ENCODE measurements around the gene RALGDS. TPM values are rescaled to one million over a fixed set of nuclear protein-coding genes. Genes with fewer than 3 reads are reported as not detected.

The RALGDS gene
- total and polyA plus RNA-seq, 2 of the 13 experiments (the other 11 are each of a cell fraction or from before 2014, with no cell fraction given): 12.9 to 25.5 TPM

- ATAC-seq (no peak), FAIRE-seq (no peak), DNase-seq (ENCODE audit: low spot score) (no peak)
- CTCF ChIA-PET (ENCODE audit: low intra/inter-chr PET ratio, low total read pairs): interaction anchor here (5.1 kb wide), 1 partner anchor 41 kb away, joined by 70 read pairs; no protein-coding TSS in a partner anchor
- Histone ChIP-seq H3K4me2 (ENCODE audit: low read depth, low read length) (no peak overlapping the region), H3K36me3 (replicated peaks in 1 of 2; ENCODE audit: control insufficient read depth in 1 of 2, insufficient read depth in 2 of 2, low read length in 2 of 2) (peaks cover 31 to 62% of the 10 kb centered on the region in 2 experiments; a peak in 4 of 5 replicates), H3K79me2 (ENCODE audit: insufficient read depth, low read length) (no peaks in the 10 kb centered on the region), H3K9ac (ENCODE audit: insufficient read depth, low read depth, low read length) (no peak overlapping the region), H4K20me1 (ENCODE audit: insufficient read depth, low read length) (peaks cover 6% of the 10 kb centered on the region; the same call in 1 of the 2 replicates), H3K27me3 (ENCODE audit: control insufficient read depth in 1 of 2, insufficient read depth in 2 of 2, low read length in 2 of 2) (no peaks in the 10 kb centered on the region), H3K9me3 (ENCODE audit: low read length) (no peaks in the 10 kb centered on the region), H2AFZ (ENCODE audit: low read length) (no peak overlapping the region), H3K27ac (ENCODE audit: extremely low read length, insufficient read depth, low read length) (no peak overlapping the region), H3K4me3 (replicated peaks in 1 of 3; ENCODE audit: insufficient read depth in 1 of 3, low read depth in 2 of 3, low read length in 3 of 3) (no peak overlapping the region), H3K4me1 (ENCODE audit: insufficient read depth, low read length) (no peaks in the 10 kb centered on the region)
- POLR2A ChIA-PET: no interaction called here
- in situ Hi-C loops (cut with HindIII; ENCODE audit: extremely low pct_ligation_motif_present, low pct_unique_long_range_greater_than_20kb): loop anchor here (5.0 kb wide), 1 partner anchor 42 kb away; no protein-coding TSS in a partner anchor
- WGBS (ENCODE audit: low lambda C conversion rate): 100% methylated on average over 1 of the region's 7 CpGs
- intact Hi-C loops (cut with micrococcal nuclease; ENCODE audit: unreplicated experiment): no loop called here
- no TSS peak for BruUV-seq (replicated peaks)
- TF ChIP-seq PRDM4 (CRISPR knock-in tag; IDR thresholded peaks at IDR 0.05; ENCODE audit: borderline replicate concordance) (no peak), ZNF33A (CRISPR knock-in tag; IDR thresholded peaks at IDR 0.05; ENCODE audit: borderline replicate concordance) (no peak), POGK (CRISPR knock-in tag; conservative IDR thresholded peaks at IDR 0.05) (no peak), ZC3H4 (CRISPR knock-in tag; IDR thresholded peaks at IDR 0.05; ENCODE audit: borderline replicate concordance) (no peak), ZNF331 (CRISPR knock-in tag; IDR thresholded peaks at IDR 0.05) (no peak), AGO1 (IDR thresholded peaks at IDR 0.05; ENCODE audit: low read depth, low read length, poor library complexity, severe bottlenecking) (no peak), ZBTB42 (CRISPR knock-in tag; IDR thresholded peaks at IDR 0.05) (no peak), LRRFIP1 (CRISPR knock-in tag; conservative IDR thresholded peaks at IDR 0.05) (no peak), KDM5B (CRISPR knock-in tag; IDR thresholded peaks at IDR 0.05; ENCODE audit: borderline replicate concordance) (no peak), MBD4 (IDR thresholded peaks at IDR 0.05; ENCODE audit: borderline replicate concordance, low read length) (no peak), TGIF2 (CRISPR knock-in tag; IDR thresholded peaks at IDR 0.05) (no peak), ZNF414 (CRISPR knock-in tag; IDR thresholded peaks at IDR 0.05) (no peak), ISL2 (CRISPR knock-in tag; IDR thresholded peaks at IDR 0.05) (no peak), ZNF567 (CRISPR knock-in tag; IDR thresholded peaks at IDR 0.05; ENCODE audit: borderline replicate concordance) (no peak), NPAS2 (CRISPR knock-in tag; IDR thresholded peaks at IDR 0.05; ENCODE audit: borderline replicate concordance) (no peak)
- TF ChIP-seq, protein P1, sequence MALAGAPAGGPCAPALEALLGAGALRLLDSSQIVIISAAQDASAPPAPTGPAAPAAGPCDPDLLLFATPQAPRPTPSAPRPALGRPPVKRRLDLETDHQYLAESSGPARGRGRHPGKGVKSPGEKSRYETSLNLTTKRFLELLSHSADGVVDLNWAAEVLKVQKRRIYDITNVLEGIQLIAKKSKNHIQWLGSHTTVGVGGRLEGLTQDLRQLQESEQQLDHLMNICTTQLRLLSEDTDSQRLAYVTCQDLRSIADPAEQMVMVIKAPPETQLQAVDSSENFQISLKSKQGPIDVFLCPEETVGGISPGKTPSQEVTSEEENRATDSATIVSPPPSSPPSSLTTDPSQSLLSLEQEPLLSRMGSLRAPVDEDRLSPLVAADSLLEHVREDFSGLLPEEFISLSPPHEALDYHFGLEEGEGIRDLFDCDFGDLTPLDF (CRISPR knock-in tag; IDR thresholded peaks at IDR 0.05): no peak
These were observed 15.6 kb downstream of the RALGDS start for GRCh38 chr9:133105461-133105770.
